D721Med (cell line): ENCODE data around the gene OR52E6.

Source experiments
- DNase-seq: peaks from one replicate; pipeline ENCODE4 v3.0.0; 2011; ENCODE audit warnings: low spot score; ENCODE audit not compliant: insufficient read length
- FAIRE-seq: peaks from 2 replicates; lab custom pipeline; 2011; peaks lifted over from hg19 to GRCh38; lab: Jason Lieb, UNC
- TF ChIP-seq, protein P1 (sequence below): IDR thresholded peaks from 2 replicates; pipeline ENCODE4 v1.5.1; 2012; ENCODE audit warnings: mild to moderate bottlenecking, control low read depth; ENCODE audit not compliant: insufficient read depth; ENCODE audit errors: missing control alignments

The OR52E6 gene

DNA sequence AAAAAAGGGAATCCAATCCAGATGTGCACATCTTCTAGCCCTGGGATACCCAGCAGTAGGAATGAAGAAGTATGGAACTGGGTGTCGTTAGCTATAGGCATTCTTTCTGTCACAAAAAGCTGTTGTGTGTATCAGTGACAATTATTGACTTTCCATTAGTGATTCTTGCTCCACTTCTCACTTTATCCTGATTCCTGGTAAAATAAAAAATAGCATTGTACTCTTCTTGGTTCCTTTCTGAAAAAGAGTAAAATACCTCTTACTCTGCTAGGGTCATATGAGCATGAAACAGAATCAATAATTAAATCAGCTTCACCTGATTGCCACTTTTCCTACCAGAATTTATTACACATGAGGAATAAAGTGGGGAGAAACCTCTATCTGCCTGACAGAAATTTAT lies at the start of gene OR52E6:
OR52E6 (minus strand) TSS at position 101 of the 400 bp plus-strand sequence; CDS start at position 101, 0 bp downstream.
- FAIRE-seq (no peak), DNase-seq (no peak)

DNA sequence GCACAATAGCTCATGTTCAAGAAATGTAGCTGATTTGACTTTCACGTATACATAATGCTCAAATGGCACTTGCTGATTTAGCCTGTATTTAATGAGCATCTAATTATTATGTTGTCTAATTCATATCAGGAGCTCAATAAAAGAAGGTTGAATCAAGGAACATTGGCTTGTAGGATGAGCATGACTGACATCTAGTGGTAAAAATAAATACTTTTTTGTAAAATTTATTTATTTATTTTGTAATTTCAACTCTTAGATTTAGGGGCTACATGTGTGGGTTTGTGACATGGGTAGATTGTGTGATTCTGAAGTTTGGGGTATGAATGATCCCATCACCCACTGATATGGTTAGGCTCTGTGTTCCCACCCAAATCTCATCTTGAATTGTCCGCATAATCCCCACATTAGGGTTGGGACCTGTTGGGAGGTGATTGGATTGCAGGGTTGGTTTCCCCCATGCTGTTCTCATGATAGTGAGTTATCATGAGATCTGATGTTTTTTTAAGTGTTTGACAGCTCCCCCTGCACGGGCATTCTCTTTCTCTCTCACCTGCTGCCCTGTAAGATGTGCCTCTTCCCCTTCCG lies 49.6 kb upstream of the OR52E6 start:
- TF ChIP-seq, protein P1, sequence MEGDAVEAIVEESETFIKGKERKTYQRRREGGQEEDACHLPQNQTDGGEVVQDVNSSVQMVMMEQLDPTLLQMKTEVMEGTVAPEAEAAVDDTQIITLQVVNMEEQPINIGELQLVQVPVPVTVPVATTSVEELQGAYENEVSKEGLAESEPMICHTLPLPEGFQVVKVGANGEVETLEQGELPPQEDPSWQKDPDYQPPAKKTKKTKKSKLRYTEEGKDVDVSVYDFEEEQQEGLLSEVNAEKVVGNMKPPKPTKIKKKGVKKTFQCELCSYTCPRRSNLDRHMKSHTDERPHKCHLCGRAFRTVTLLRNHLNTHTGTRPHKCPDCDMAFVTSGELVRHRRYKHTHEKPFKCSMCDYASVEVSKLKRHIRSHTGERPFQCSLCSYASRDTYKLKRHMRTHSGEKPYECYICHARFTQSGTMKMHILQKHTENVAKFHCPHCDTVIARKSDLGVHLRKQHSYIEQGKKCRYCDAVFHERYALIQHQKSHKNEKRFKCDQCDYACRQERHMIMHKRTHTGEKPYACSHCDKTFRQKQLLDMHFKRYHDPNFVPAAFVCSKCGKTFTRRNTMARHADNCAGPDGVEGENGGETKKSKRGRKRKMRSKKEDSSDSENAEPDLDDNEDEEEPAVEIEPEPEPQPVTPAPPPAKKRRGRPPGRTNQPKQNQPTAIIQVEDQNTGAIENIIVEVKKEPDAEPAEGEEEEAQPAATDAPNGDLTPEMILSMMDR = peak; percentile 33
- no peak for DNase-seq
- FAIRE-seq = no peak

More for the DNA sequence above, at the start of gene OR52E6:
- TF ChIP-seq, protein P1 = no peak

DNA sequence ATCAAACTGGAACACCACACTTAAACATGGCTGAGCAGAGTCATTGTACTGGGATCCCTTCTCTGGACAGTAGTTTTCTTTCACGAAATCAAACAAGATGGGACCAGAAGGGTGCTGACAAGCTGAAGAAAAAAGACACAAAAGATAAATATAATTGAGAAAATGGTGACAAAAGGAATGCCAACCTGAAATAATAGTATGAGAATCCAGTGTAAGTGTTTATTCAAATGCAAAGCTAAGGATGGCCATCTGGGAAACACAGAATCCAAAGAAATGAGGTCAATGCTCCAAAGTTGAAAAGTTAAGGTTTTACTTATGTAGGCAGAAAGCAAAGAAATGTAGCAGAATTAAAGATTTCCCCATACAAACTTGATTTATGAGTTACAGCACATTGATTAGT lies 46.0 kb upstream of the OR52E6 start:
- FAIRE-seq = no peak
- DNase-seq = no peak
- TF ChIP-seq, protein P1 = no peak

DNA sequence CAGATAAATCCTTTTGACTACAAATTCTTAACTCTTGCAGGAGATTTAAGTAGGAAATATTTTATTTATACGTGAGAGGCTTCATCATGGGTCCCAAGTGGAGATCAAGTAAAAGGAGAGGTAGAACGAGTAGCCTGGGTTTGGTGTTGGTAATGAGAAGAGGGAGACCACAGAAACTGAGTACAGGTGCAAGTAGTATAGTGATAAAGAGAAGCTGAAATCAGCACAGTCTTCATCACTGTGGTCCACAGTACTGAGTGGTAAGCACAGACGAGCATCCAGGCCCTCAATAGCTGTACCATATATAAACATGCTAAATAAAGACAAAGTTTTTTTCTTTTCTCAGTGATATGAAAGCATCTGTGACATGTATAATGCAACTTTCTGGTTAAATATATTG lies 45.5 kb upstream of the OR52E6 start:
- DNase-seq (no peak), FAIRE-seq (no peak)
- TF ChIP-seq, protein P1 = no peak

DNA sequence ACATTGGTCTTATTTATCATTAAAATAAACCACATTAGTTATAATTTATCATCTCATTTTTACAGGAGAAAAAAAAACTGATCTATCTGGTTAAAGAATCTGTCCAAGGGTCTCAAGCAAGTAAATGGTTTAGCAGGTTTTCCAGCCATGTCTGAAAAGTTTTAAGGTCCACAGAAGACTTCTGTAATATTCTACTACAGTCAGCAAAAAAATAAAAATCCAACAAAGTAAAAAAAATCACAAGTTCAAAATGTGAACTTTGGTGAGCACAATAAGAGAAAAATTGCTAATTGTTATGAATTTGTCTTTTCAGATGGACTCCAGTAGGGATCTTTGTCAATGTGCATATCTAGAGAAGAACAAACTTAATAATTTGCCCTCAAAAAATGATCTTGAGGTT lies 40.1 kb upstream of the OR52E6 start:
- no peak for FAIRE-seq
- TF ChIP-seq, protein P1 = no peak
- DNase-seq = no peak

DNA sequence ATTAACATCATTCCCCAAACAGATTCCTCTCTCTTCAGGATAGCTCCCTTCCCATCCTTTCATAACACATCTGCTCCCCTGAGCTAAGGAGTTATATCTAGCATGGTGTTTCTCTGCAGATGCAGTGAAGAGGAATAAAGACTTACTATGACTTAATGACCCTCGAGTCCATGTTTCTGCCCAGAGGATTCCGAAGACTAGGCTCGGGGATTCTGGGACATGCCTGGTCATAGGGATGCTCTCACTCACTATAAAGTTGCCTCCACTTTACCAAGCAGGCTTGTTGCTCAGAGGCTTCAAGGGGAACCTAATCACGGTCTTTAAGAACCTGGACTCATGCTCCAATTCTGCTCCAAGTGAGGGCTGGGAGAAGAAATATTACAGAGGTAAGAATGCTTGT lies 38.6 kb upstream of the OR52E6 start, which contains the start of gene OR52E4:
OR52E4 (plus strand) TSS at position 301 of the 400 bp plus-strand sequence. CDS start 3,664 bp downstream, outside the sequence.
- no peak for DNase-seq
- no peak for FAIRE-seq
- TF ChIP-seq, protein P1 = no peak

DNA sequence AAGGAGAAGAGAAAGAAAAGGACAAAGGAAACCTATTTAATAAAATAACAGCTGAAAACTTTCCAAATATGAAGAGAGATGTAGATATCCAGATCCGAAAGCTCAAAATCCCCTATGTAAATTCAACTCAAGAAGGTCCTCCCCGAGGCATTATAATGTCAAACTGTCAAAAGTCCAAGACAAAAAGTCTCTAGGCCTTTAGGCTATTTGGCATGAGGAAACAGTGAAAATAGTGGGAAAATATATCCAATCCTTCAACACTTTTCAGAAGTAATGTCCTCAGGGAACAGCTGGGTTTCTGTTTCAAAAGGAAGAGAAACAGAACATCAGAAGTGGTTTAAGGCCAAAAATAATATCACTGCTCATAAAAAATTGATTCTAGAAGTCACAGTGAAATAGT lies 36.9 kb upstream of the OR52E6 start:
- TF ChIP-seq, protein P1 = no peak
- FAIRE-seq (no peak), DNase-seq (no peak)
